ENCODE data around the gene ZNF282.

DNA sequence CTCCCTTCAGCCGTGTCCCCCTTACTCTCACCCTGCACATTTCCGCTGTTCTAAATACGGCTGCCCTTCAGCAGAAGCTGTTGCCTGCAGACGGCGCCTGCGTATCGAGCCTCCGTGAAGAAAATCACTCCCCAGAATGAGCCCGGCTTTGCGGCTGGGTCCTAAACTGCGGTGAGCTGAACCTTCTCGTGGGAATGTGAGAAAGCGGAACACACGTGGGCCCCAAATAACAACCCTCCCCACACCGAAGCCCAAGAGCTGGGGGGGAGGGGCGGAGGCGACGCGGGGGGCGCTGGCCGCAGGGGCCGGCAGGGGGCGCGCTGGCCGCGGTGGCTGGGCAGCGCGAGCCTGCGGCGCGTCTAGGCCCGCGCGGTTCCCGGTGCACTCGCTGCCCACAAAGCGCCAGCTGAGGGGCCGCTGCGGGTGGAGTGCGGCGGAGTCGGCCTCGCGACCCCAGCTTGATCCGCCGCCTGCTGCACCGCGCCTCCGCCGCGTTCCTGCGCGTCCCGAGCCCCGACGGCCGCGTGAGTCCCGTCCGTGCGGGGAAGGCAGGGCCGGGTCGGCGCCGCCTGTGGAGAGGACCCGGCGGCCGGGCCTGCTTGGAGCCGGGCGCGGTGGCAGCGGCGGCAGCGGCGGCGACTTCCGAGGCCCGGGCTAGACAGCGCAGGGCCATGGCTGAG, 48.1 kb upstream of the ZNF282 start, which contains the start of gene ZNF398:
- TF ChIP-seq, protein P1, sequence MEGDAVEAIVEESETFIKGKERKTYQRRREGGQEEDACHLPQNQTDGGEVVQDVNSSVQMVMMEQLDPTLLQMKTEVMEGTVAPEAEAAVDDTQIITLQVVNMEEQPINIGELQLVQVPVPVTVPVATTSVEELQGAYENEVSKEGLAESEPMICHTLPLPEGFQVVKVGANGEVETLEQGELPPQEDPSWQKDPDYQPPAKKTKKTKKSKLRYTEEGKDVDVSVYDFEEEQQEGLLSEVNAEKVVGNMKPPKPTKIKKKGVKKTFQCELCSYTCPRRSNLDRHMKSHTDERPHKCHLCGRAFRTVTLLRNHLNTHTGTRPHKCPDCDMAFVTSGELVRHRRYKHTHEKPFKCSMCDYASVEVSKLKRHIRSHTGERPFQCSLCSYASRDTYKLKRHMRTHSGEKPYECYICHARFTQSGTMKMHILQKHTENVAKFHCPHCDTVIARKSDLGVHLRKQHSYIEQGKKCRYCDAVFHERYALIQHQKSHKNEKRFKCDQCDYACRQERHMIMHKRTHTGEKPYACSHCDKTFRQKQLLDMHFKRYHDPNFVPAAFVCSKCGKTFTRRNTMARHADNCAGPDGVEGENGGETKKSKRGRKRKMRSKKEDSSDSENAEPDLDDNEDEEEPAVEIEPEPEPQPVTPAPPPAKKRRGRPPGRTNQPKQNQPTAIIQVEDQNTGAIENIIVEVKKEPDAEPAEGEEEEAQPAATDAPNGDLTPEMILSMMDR (IDR thresholded peaks at IDR 0.05; ENCODE audit: insufficient read depth, low read length, poor library complexity, severe bottlenecking): peak; percentile 73
- TF ChIP-seq EZH2phosphoT487 (conservative IDR thresholded peaks at IDR 0.05; ENCODE audit: low read length): no peak

Measured in SU-DHL-6 (cell line).